ENCODE data around the gene CPNE7.

CPNE7 gene

GRCh38 chr16:89604764-89605163, 29.2 kb downstream of the CPNE7 start:
- no peak for TF ChIP-seq CTCF (IDR thresholded peaks at IDR 0.05; ENCODE audit: insufficient read depth, low read length, poor library complexity, severe bottlenecking)
- no peaks in the 10 kb centered on the region for H3K36me3 ChIP-seq (ENCODE audit: control insufficient read depth, insufficient read depth, low read length)
- no peak for DNase-seq (ENCODE audit: extremely low read depth, insufficient read length)

GRCh38 chr16:89605186-89605970, 29.8 kb downstream of the CPNE7 start:
- H3K36me3 ChIP-seq (ENCODE audit: control insufficient read depth, insufficient read depth, low read length), result no peaks in the 10 kb centered on the region
- H3K27me3 ChIP-seq (replicated peaks; ENCODE audit: control insufficient read depth, insufficient read depth, low read length), result no peaks in the 10 kb centered on the region
- no peak for DNase-seq (ENCODE audit: extremely low read depth, insufficient read length)
- no peak for TF ChIP-seq CTCF (IDR thresholded peaks at IDR 0.05; ENCODE audit: insufficient read depth, low read length, poor library complexity, severe bottlenecking)
- H3K4me3 ChIP-seq (replicated peaks; ENCODE audit: low read depth, low read length), result no peak overlapping the region

More at GRCh38 chr16:89604764-89605163, 29.2 kb downstream of the CPNE7 start:
- H3K4me3 ChIP-seq (replicated peaks; ENCODE audit: low read depth, low read length), result no peak overlapping the region
- H3K27me3 ChIP-seq (replicated peaks; ENCODE audit: control insufficient read depth, insufficient read depth, low read length), result no peaks in the 10 kb centered on the region

DNA sequence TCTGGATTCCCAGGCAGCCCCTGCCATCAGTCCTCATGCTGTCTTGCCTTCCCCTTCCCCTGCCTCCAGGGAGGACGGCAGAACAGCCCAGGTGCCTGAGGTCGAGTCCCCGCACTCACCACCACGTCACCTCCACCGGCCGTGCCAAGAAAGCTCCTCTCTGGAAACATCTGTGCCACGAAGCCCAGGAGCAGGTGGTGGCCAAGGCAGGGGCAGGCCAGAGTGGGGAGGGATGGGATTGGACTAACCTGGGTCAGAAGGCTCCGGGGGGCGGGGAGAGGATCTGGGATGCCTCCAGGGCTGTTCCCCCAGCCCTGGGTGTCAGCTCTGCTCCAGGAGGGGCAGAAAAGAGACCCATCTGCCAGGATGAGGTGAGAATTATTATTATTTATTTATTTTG, 30.4 kb downstream of the CPNE7 start:
- Histone ChIP-seq H3K27me3 (replicated peaks; ENCODE audit: control insufficient read depth, insufficient read depth, low read length) (no peaks in the 10 kb centered on the region), H3K36me3 (ENCODE audit: control insufficient read depth, insufficient read depth, low read length) (no peaks in the 10 kb centered on the region), H3K4me3 (replicated peaks; ENCODE audit: low read depth, low read length) (no peak overlapping the region)
- TF ChIP-seq CTCF (IDR thresholded peaks at IDR 0.05; ENCODE audit: insufficient read depth, low read length, poor library complexity, severe bottlenecking), result no peak
- DNase-seq (ENCODE audit: extremely low read depth, insufficient read length), result no peak

DNA sequence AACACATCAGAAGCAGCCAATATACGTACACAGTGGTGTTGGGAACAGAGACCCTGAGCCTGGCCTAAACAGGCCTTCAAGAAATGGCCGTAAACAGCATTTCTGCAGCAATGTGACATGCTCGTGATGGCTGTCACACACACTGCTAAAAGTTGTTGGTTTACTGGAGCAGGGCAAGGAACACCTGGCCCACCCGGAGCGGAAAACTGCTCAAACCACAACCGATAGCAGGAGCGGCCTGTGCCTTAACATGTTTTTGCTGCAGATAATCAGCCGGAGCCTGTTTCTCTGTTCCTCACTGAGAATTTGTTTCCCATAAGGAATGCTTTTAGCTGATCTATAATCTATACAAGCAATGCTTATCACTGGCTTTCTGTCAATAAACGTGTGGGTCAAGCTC, 31.9 kb downstream of the CPNE7 start:
- H3K36me3 ChIP-seq (ENCODE audit: control insufficient read depth, insufficient read depth, low read length), result no peaks in the 10 kb centered on the region
- no peak overlapping the region for H3K4me3 ChIP-seq (replicated peaks; ENCODE audit: low read depth, low read length)
- H3K27me3 ChIP-seq (replicated peaks; ENCODE audit: control insufficient read depth, insufficient read depth, low read length), result no peaks in the 10 kb centered on the region
- no peak for DNase-seq (ENCODE audit: extremely low read depth, insufficient read length)
- TF ChIP-seq CTCF (IDR thresholded peaks at IDR 0.05; ENCODE audit: insufficient read depth, low read length, poor library complexity, severe bottlenecking), result no peak

DNA sequence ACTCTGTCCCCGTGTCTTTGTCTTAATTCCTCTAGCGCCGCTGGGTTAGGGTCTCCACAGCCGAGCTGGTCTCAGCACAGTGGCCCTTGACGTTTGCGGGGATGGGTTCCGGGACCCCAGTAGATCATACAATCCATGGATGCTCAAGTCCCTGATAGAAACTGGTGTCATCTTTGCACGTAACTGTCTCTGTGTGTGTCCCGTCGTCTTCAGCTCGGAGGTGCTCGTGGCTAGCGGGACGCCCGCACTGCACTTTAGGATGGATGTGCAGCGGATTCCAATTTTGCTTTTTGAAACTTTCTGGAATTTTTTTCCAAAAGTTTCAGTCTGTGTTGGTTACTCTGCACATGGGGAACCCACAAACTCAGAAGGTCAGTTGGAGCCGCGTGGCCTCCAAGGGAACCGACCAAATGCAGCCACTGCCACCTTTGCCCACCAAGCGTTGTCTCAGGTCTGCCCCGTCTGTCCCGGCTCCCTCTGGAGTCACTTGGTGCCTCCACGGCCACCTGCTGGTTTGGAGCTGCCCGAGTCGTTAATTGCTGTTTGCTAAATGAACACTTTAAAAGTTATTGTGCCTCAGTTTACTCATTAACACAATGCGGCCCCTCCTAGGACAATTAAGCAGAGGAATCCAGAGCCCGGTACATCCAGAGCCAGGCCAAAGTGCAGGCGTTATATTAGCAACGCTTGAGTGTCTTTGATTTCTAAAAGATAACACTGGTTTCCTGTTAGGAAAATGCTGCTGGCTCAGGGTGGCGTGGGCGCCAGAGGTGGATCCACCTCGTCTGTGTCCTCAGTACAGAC, 32.6 kb downstream of the CPNE7 start:
- H3K36me3 ChIP-seq (ENCODE audit: control insufficient read depth, insufficient read depth, low read length), result no peaks in the 10 kb centered on the region
- no peak overlapping the region for H3K4me3 ChIP-seq (replicated peaks; ENCODE audit: low read depth, low read length)
- no peak for DNase-seq (ENCODE audit: extremely low read depth, insufficient read length)
- TF ChIP-seq CTCF (IDR thresholded peaks at IDR 0.05; ENCODE audit: insufficient read depth, low read length, poor library complexity, severe bottlenecking), result no peak
- no peaks in the 10 kb centered on the region for H3K27me3 ChIP-seq (replicated peaks; ENCODE audit: control insufficient read depth, insufficient read depth, low read length)
